Lower leg skin (tissue), 3 donors: Measurements from ENCODE around the gene NARS2.

Source experiments
- CTCF ChIP-seq, 3 donors: fragments of 450-650 bp; IDR thresholded peaks; one replicate each; pipeline ENCODE4 v1.5.1; 2016; ENCODE audit warnings: antibody characterized with exemption in 3 of 3, mild to moderate bottlenecking in 3 of 3, moderate library complexity in 2 of 3
- POLR2A ChIP-seq, 2 donors: fragments of 450-650 bp; IDR thresholded peaks; one replicate each; pipeline ENCODE4 v1.6.1; 2016 to 2017; ENCODE audit warnings: antibody characterized with exemption in 2 of 2, mild to moderate bottlenecking in 1 of 2, moderate library complexity in 1 of 2

- TF ChIP-seq CTCF (IDR thresholded peaks at IDR 0.05) (no peak), POLR2A (IDR thresholded peaks at IDR 0.05) (no peak)
Measured at GRCh38 chr11:78414321-78415051, 160.2 kb downstream of the NARS2 start.
